ENCODE results near the gene LSM2. TPM values are rescaled to one million over a fixed set of nuclear protein-coding genes. Genes with fewer than 3 reads are reported as not detected.

The LSM2 gene
- total and polyA plus RNA-seq, 2 experiments from 2014 or later = 51.9 to 57.9 TPM

DNA sequence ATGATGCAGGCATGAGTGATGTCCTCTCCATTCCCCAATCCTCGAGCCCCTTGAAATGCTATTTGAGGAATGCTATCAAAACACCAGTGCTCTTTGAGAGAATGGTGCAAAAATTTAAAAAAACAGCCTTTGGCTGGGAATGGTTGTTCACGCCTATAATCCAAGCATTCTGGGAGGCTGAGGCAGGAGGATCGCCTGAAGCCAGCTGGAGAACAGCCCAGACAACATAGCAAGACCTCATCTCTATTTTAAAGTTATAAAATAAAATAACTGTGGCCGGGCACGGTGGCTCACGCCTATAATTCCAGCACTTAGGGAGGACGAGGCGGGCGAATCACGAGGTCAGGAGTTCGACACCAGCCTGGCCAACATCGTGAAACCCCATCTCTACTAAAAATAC is 7.0 kb downstream of the LSM2 start:
- TF ChIP-seq EZH2 (IDR thresholded peaks at IDR 0.05; ENCODE audit: borderline replicate concordance) (no peak), EZH2phosphoT487 (IDR thresholded peaks at IDR 0.05; ENCODE audit: low read depth, severe bottlenecking, unreplicated experiment) (no peak)
- TF ChIP-seq, protein P1, sequence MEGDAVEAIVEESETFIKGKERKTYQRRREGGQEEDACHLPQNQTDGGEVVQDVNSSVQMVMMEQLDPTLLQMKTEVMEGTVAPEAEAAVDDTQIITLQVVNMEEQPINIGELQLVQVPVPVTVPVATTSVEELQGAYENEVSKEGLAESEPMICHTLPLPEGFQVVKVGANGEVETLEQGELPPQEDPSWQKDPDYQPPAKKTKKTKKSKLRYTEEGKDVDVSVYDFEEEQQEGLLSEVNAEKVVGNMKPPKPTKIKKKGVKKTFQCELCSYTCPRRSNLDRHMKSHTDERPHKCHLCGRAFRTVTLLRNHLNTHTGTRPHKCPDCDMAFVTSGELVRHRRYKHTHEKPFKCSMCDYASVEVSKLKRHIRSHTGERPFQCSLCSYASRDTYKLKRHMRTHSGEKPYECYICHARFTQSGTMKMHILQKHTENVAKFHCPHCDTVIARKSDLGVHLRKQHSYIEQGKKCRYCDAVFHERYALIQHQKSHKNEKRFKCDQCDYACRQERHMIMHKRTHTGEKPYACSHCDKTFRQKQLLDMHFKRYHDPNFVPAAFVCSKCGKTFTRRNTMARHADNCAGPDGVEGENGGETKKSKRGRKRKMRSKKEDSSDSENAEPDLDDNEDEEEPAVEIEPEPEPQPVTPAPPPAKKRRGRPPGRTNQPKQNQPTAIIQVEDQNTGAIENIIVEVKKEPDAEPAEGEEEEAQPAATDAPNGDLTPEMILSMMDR (IDR thresholded peaks at IDR 0.05; ENCODE audit: poor library complexity) = no peak
- H4K20me1 ChIP-seq (ENCODE audit: insufficient read depth, poor library complexity, severe bottlenecking) = no peaks in the 10 kb centered on the region
- H2AFZ ChIP-seq = no peak overlapping the region
- no peak overlapping the region for H3K27ac ChIP-seq
- no peaks in the 10 kb centered on the region for H3K36me3 ChIP-seq (replicated peaks; ENCODE audit: insufficient read depth, low read depth)
- no peak overlapping the region for H3K4me2 ChIP-seq
- H3K79me2 ChIP-seq = peaks cover 26% of the 10 kb centered on the region
- no peaks in the 10 kb centered on the region for H3K4me1 ChIP-seq (ENCODE audit: insufficient read depth)
- no peaks in the 10 kb centered on the region for H3K9me3 ChIP-seq (ENCODE audit: low read depth)
- H3K9me2 ChIP-seq (replicated peaks; ENCODE audit: insufficient read depth) = no peaks in the 10 kb centered on the region
- no peaks in the 10 kb centered on the region for H3K27me3 ChIP-seq
- no peak overlapping the region for H3K4me3 ChIP-seq
- 97% methylated on average over 12 of the region's 12 CpGs for WGBS (ENCODE audit: low lambda C conversion rate, missing lambda C conversion rate)
- DNase-seq (ENCODE audit: low spot score) = no peak

DNA sequence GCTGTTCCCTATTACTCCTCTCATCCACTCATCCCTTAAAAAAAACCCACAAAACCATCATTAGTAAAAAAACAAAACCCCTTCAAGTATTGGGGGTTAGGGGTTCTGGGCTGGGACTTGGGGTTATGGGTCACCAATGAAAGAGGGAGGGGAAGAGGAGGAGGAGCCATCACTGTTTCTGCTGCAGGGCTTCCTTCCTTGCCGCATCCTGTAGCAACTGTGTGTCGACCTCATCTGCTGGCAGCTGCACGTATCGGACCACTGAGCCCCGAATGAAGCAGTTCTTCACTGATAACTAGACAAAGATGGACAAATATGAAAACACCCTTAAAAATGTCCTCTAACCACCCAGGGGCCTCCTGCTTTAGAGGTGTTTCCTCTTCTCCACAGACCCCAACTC is 9.2 kb downstream of the LSM2 start:
- Histone ChIP-seq H3K4me2 (no peak overlapping the region), H3K27me3 (no peaks in the 10 kb centered on the region), H4K20me1 (ENCODE audit: insufficient read depth, poor library complexity, severe bottlenecking) (no peaks in the 10 kb centered on the region), H3K9me2 (replicated peaks; ENCODE audit: insufficient read depth) (no peaks in the 10 kb centered on the region), H3K4me3 (no peak overlapping the region), H3K4me1 (ENCODE audit: insufficient read depth) (peaks cover 11% of the 10 kb centered on the region), H3K27ac (no peak overlapping the region), H3K79me2 (peaks cover 39% of the 10 kb centered on the region), H2AFZ (no peak overlapping the region), H3K9me3 (ENCODE audit: low read depth) (no peaks in the 10 kb centered on the region), H3K36me3 (replicated peaks; ENCODE audit: insufficient read depth, low read depth) (no peaks in the 10 kb centered on the region)
- 96% methylated on average over 5 of the region's 5 CpGs for WGBS (ENCODE audit: low lambda C conversion rate, missing lambda C conversion rate)
- TF ChIP-seq, protein P1 (IDR thresholded peaks at IDR 0.05; ENCODE audit: poor library complexity) = no peak
- TF ChIP-seq EZH2 (IDR thresholded peaks at IDR 0.05; ENCODE audit: borderline replicate concordance) (no peak), EZH2phosphoT487 (IDR thresholded peaks at IDR 0.05; ENCODE audit: low read depth, severe bottlenecking, unreplicated experiment) (no peak)
- no peak for DNase-seq (ENCODE audit: low spot score)

DNA sequence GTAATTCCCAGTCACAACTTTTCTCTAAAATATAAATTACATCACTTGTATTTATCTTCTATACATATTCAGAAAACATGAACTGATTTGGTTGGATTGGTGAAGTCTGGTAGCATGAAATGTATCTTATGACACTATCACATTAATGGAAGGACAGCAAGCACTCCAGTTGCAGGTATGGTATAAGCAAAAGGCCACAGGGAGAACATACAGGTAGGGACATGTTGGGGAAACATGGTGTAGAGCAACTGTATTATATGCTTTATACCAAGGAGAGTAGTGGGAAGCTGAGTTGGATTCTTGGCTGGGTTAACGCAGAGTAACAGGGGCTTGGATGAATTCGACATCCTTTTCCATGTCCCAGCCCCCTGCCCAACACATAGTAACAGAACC is 9.8 kb downstream of the LSM2 start:
- Histone ChIP-seq H2AFZ (no peak overlapping the region), H3K36me3 (replicated peaks; ENCODE audit: insufficient read depth, low read depth) (no peaks in the 10 kb centered on the region), H3K4me1 (ENCODE audit: insufficient read depth) (peaks cover 11% of the 10 kb centered on the region), H3K4me2 (no peak overlapping the region), H3K79me2 (peaks cover 37% of the 10 kb centered on the region), H3K9me2 (replicated peaks; ENCODE audit: insufficient read depth) (no peaks in the 10 kb centered on the region), H3K27me3 (no peaks in the 10 kb centered on the region), H3K4me3 (no peak overlapping the region), H4K20me1 (ENCODE audit: insufficient read depth, poor library complexity, severe bottlenecking) (no peaks in the 10 kb centered on the region), H3K27ac (no peak overlapping the region), H3K9me3 (ENCODE audit: low read depth) (no peaks in the 10 kb centered on the region)
- TF ChIP-seq EZH2 (IDR thresholded peaks at IDR 0.05; ENCODE audit: borderline replicate concordance) (no peak), EZH2phosphoT487 (IDR thresholded peaks at IDR 0.05; ENCODE audit: low read depth, severe bottlenecking, unreplicated experiment) (no peak)
- TF ChIP-seq, protein P1 (IDR thresholded peaks at IDR 0.05; ENCODE audit: poor library complexity) = no peak
- no peak for DNase-seq (ENCODE audit: low spot score)
- 98% methylated on average over 2 of the region's 2 CpGs for WGBS (ENCODE audit: low lambda C conversion rate, missing lambda C conversion rate)

Data from hepatocyte (in vitro differentiated cells).